B cell (primary cell): ENCODE measurements around the gene HS1BP3. TPM values are rescaled to one million over a fixed set of nuclear protein-coding genes. Genes with fewer than 3 reads are reported as not detected.

Source experiments
- ATAC-seq: fragments of 200-7000 bp; cut with Tn5 transposase; one replicate; pipeline ENCODE4 v1.10.0; 2021; ENCODE audit warnings: low read depth, mild to moderate bottlenecking, moderate number of reproducible peaks, moderate library complexity
- CTCF ChIA-PET: fragments of 350-600 bp; sonication (Branson Sonifier 250); formaldehyde crosslinking; loops from one replicate; lab custom pipeline; 2021; ENCODE audit warnings: antibody characterized with exemption, inconsistent platforms; lab: Charles Lee
- POLR2A ChIA-PET: fragments of 350-600 bp; sonication (Branson Sonifier 250); formaldehyde crosslinking; loops from one replicate; lab custom pipeline; 2021; ENCODE audit warnings: antibody characterized with exemption; lab: Charles Lee
- DNase-seq: peaks from one replicate; pipeline ENCODE4 v3.0.0; 2013
- H2AFZ ChIP-seq: 2 replicates; pipeline ENCODE4 v1.6.1; 2012; ENCODE audit warnings: mild to moderate bottlenecking, low read depth, low read length; ENCODE audit not compliant: insufficient read depth, poor library complexity, severe bottlenecking
- H3K27ac ChIP-seq, 2 donors: 1 replicate in 1 of 2; 2 replicates in 1 of 2; pipeline ENCODE4 v1.5.1; 2012 to 2013; ENCODE audit warnings: low read length in 2 of 2, mild to moderate bottlenecking in 2 of 2, moderate library complexity in 1 of 2
- H3K27me3 ChIP-seq, 4 experiments: fragments of 200-600 bp in 1 of 4; sonication (generic) in 1 of 4; replicated peaks in 1 of 4; 1 replicate in 2 of 4; 2 replicates in 2 of 4; pipeline versions ENCODE4 v1.6.1 to v1.7.0; 2013 to 2016; ENCODE audit warnings: low read length in 3 of 4, mild to moderate bottlenecking in 2 of 4, mixed read lengths in 1 of 4, moderate library complexity in 1 of 4; ENCODE audit not compliant: insufficient read depth in 4 of 4, control insufficient read depth in 3 of 4; ENCODE audit errors: control extremely low read depth in 1 of 4
- H3K36me3 ChIP-seq, 2 experiments: replicated peaks in 1 of 2; 1 replicate in 1 of 2; 2 replicates in 1 of 2; pipeline versions ENCODE4 v1.6.1 to v1.7.1; 2013; ENCODE audit warnings: low read length in 1 of 2; ENCODE audit not compliant: insufficient read depth in 2 of 2, control insufficient read depth in 1 of 2; ENCODE audit errors: control extremely low read depth in 1 of 2, extremely low read depth in 1 of 2
- H3K4me1 ChIP-seq, 2 donors: fragments of 200-600 bp in 1 of 2; sonication (generic) in 1 of 2; 1 replicate in 1 of 2; 2 replicates in 1 of 2; pipeline versions ENCODE4 v1.5.1 to v1.6.1; 2013 to 2017; ENCODE audit warnings: low read length in 2 of 2; ENCODE audit not compliant: control insufficient read depth in 2 of 2, insufficient read depth in 2 of 2
- H3K4me2 ChIP-seq: replicated peaks from 2 replicates; pipeline ENCODE3; 2012; ENCODE audit warnings: mild to moderate bottlenecking, low read depth, low read length; ENCODE audit not compliant: poor library complexity, severe bottlenecking
- H3K4me3 ChIP-seq, 5 experiments: fragments of 200-600 bp in 1 of 5; sonication (generic) in 1 of 5; 1 replicate in 3 of 5; 2 replicates in 2 of 5; pipeline versions ENCODE4 v1.5.1 to v1.7.0; 2011 to 2016; ENCODE audit warnings: low read length in 4 of 5, mild to moderate bottlenecking in 4 of 5, low read depth in 2 of 5, control low read depth in 1 of 5, moderate library complexity in 1 of 5; ENCODE audit not compliant: insufficient read depth in 1 of 5; ENCODE audit errors: control extremely low read depth in 1 of 5, extremely low read depth in 1 of 5
- H3K79me2 ChIP-seq: fragments of 200-600 bp; sonication (generic); one replicate; pipeline ENCODE4 v1.6.0; 2016; ENCODE audit warnings: low read length; ENCODE audit not compliant: control insufficient read depth, insufficient read depth
- H3K9ac ChIP-seq: fragments of 200-600 bp; sonication (generic); 2 replicates; pipeline ENCODE4 v1.6.1; 2017; ENCODE audit warnings: mild to moderate bottlenecking, low read length, moderate library complexity
- H3K9me3 ChIP-seq, 3 donors: one replicate each; pipeline versions ENCODE4 v1.6.1 to v1.7.1; 2013; ENCODE audit warnings: low read length in 2 of 3; ENCODE audit not compliant: control insufficient read depth in 2 of 3, insufficient read depth in 1 of 3; ENCODE audit errors: control extremely low read depth in 1 of 3
- H4K20me1 ChIP-seq: 2 replicates; pipeline ENCODE4 v1.6.0; 2012; ENCODE audit warnings: mild to moderate bottlenecking, low read length; ENCODE audit not compliant: insufficient read depth, control insufficient read depth, poor library complexity, severe bottlenecking
- H3K27ac Mint-ChIP-seq: one replicate; pipeline ENCODE4 v1.8.0; 2021; ENCODE audit warnings: mixed read lengths
- H3K27me3 Mint-ChIP-seq: one replicate; pipeline ENCODE4 v1.8.0; 2021; ENCODE audit warnings: mixed read lengths
- H3K4me1 Mint-ChIP-seq: one replicate; pipeline ENCODE4 v1.8.0; 2021; ENCODE audit warnings: mixed read lengths
- H3K4me3 Mint-ChIP-seq: one replicate; pipeline ENCODE4 v1.8.0; 2021; ENCODE audit warnings: mixed read lengths
- H3K9me3 Mint-ChIP-seq: one replicate; pipeline ENCODE4 v1.8.0; 2022; ENCODE audit warnings: mixed read lengths; ENCODE audit not compliant: insufficient read depth
- EZH2 ChIP-seq: IDR thresholded peaks from 2 replicates; pipeline ENCODE4 v1.6.1; 2012; ENCODE audit warnings: borderline replicate concordance, low read depth, mild to moderate bottlenecking, moderate library complexity, low read length; ENCODE audit not compliant: insufficient read depth, poor library complexity, severe bottlenecking
- WGBS: methylation state at CpG from one replicate; pipeline ENCODE4 v1.1.5; 2013; ENCODE audit warnings: missing lambda C conversion rate; ENCODE audit not compliant: insufficient coverage; 5-methylcytosine and 5-hydroxymethylcytosine counted together
- intact Hi-C: fragments of 100-400 bp; cut with micrococcal nuclease; formaldehyde crosslinking; loops from one replicate; pipeline ENCODE4 v1.10.0; 2022
- polyA plus RNA-seq: library from polyadenylated mRNA; depleted of rRNA; stranded (reverse); fragments of >200 nt; gene quantifications from 2 replicates; pipeline ENCODE4 v1.2.3, GENCODE V29; 2012
- total RNA-seq, 2 donors: library from RNA; stranded (reverse); fragments of 120-200 nt in 1 of 2; gene quantifications; 1 replicate in 1 of 2; 2 replicates in 1 of 2; pipeline versions ENCODE4 v1.2.3 to v1.2.4, GENCODE V29; 2013 to 2022
- TF ChIP-seq, protein P1 (sequence below): fragments of 200-600 bp; IDR thresholded peaks from one replicate; pipeline ENCODE4 v1.8.0; 2022; ENCODE audit warnings: antibody characterized with exemption, mild to moderate bottlenecking

HS1BP3 gene
- total and polyA plus RNA-seq, 2 donors (not counting 1 experiment from before 2014, with no cell fraction given) = 27.8 to 28.7 TPM

DNA sequence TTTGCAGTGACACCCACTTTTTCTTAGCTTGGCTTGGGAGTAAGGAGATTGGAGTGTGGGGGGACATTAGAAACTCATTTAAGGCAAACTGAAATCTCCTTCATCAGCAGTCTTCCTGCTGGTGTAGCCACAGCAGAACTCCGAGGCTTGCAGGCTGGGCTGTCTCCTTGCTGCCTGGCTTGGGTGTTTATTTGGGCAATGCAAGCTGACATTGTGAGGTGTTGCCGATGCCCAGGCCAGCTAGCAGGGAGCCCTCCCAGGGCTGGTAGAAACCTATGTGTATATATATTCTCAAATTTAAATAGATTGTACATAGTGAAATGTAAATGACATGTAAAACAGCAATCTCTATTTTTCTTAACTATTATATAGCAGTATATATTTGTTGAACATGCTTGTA is 27.9 kb upstream of the HS1BP3 start:
- Histone ChIP-seq H3K4me3 (no peak overlapping the region), H3K27me3 (no peaks in the 10 kb centered on the region), H3K4me2 (no peak overlapping the region), H3K79me2 (no peaks in the 10 kb centered on the region), H4K20me1 (no peaks in the 10 kb centered on the region), H3K9me3 (no peaks in the 10 kb centered on the region), H3K36me3 (peaks cover 0 to 28% of the 10 kb centered on the region in 2 experiments), H3K9ac (no peak overlapping the region), H2AFZ (no peak overlapping the region), H3K4me1 (peaks cover 28 to 63% of the 10 kb centered on the region in 2 donors), H3K27ac (peak overlapping the region in 1 of 2 donors; percentile 4)
- no CpG with 5 or more reads among the region's 2 CpGs for WGBS
- ChIA-PET POLR2A (interaction anchor here (1.2 kb wide), 1 partner anchor 12 kb away, joined by 4 read pairs; the partner anchor contains the start of gene GDF7), CTCF (interaction anchor here (2.4 to 8.8 kb wide), 5 partner anchors 12 to 284 kb away, joined by 6 to 160 read pairs (median 46); partner anchors contain the start of genes GDF7 and HS1BP3)
- ATAC-seq (no peak), DNase-seq (no peak)
- Mint-ChIP-seq H3K4me3 (no peak overlapping the region), H3K9me3 (no peaks in the 10 kb centered on the region), H3K27me3 (no peaks in the 10 kb centered on the region), H3K4me1 (peaks cover 51% of the 10 kb centered on the region), H3K27ac (peak overlapping the region; percentile 26)
- TF ChIP-seq EZH2 = no peak
- TF ChIP-seq, protein P1, sequence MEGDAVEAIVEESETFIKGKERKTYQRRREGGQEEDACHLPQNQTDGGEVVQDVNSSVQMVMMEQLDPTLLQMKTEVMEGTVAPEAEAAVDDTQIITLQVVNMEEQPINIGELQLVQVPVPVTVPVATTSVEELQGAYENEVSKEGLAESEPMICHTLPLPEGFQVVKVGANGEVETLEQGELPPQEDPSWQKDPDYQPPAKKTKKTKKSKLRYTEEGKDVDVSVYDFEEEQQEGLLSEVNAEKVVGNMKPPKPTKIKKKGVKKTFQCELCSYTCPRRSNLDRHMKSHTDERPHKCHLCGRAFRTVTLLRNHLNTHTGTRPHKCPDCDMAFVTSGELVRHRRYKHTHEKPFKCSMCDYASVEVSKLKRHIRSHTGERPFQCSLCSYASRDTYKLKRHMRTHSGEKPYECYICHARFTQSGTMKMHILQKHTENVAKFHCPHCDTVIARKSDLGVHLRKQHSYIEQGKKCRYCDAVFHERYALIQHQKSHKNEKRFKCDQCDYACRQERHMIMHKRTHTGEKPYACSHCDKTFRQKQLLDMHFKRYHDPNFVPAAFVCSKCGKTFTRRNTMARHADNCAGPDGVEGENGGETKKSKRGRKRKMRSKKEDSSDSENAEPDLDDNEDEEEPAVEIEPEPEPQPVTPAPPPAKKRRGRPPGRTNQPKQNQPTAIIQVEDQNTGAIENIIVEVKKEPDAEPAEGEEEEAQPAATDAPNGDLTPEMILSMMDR = no peak
- intact Hi-C loops = loop anchor here (5.0 kb wide), 1 partner anchor 144 kb away; the partner anchor contains the start of gene LDAH

GRCh38 chr2:20678086-20678395 is 27.1 kb upstream of the HS1BP3 start:
- no CpG with 5 or more reads among the region's 1 CpG for WGBS
- Histone ChIP-seq H3K9ac (no peak overlapping the region), H3K27me3 (no peaks in the 10 kb centered on the region), H4K20me1 (no peaks in the 10 kb centered on the region), H3K27ac (peak overlapping the region; percentile 4 to 82), H3K79me2 (no peaks in the 10 kb centered on the region), H3K4me2 (peak overlapping the region; percentile 53), H3K36me3 (peaks cover 0 to 22% of the 10 kb centered on the region in 2 experiments), H3K4me3 (peak overlapping the region in 2 of 5 experiments; percentile 2 to 8), H2AFZ (no peak overlapping the region), H3K4me1 (peaks cover 28 to 66% of the 10 kb centered on the region in 2 donors), H3K9me3 (no peaks in the 10 kb centered on the region)
- H3K9me3 Mint-ChIP-seq = no peaks in the 10 kb centered on the region
- intact Hi-C loops = loop anchor here (5.0 kb wide), 1 partner anchor 144 kb away; the partner anchor contains the start of gene LDAH
- DNase-seq (no peak), ATAC-seq (no peak)
- peak overlapping the region; percentile 98 for H3K27ac Mint-ChIP-seq
- TF ChIP-seq, protein P1 = no peak
- TF ChIP-seq EZH2 = no peak
- POLR2A ChIA-PET = interaction anchor here (3.2 kb wide), 1 partner anchor 11 kb away, joined by 74 read pairs; the partner anchor contains the start of gene GDF7
- CTCF ChIA-PET = interaction anchor here (1.8 to 8.8 kb wide), 6 partner anchors 10 to 284 kb away, joined by 3 to 160 read pairs (median 40); partner anchors contain the start of genes GDF7 and HS1BP3
- H3K4me3 Mint-ChIP-seq = peak overlapping the region; percentile 80
- no peaks in the 10 kb centered on the region for H3K27me3 Mint-ChIP-seq
- H3K4me1 Mint-ChIP-seq = peaks cover 56% of the 10 kb centered on the region
